ENCODE results near the gene AP2M1.

GRCh38 chr3:184143327-184143726 lies 31.3 kb upstream of the AP2M1 start:
- TF ChIP-seq ZFP36 (IDR thresholded peaks at IDR 0.05; ENCODE audit: borderline replicate concordance, partially characterized antibody) (no peak), CTCF (IDR thresholded peaks at IDR 0.05) (no peak), RAD21 (conservative IDR thresholded peaks at IDR 0.05 in 1 of 2, IDR thresholded peaks at IDR 0.05 in 1 of 2) (no peak), POLR2A (IDR thresholded peaks at IDR 0.05; ENCODE audit: low read length) (no peak), USF2 (IDR thresholded peaks at IDR 0.05) (no peak), RCOR1 (IDR thresholded peaks at IDR 0.05; ENCODE audit: low read depth, low read length) (no peak), ELK1 (IDR thresholded peaks at IDR 0.05; ENCODE audit: low read depth, low read length) (no peak), E2F6 (IDR thresholded peaks at IDR 0.05; ENCODE audit: borderline replicate concordance, low read depth) (no peak), NR3C1 (IDR thresholded peaks at IDR 0.05) (no peak)
